ENCODE data around the gene TBX4. TPM values are rescaled to one million over a fixed set of nuclear protein-coding genes. Genes with fewer than 3 reads are reported as not detected.

Gene TBX4
- total RNA-seq, 1 experiment from 2014 or later, result not detected

- Histone ChIP-seq H2AK5ac (ENCODE audit: insufficient read length, low read length) (no peak overlapping the region), H3K23ac (ENCODE audit: insufficient read length, low read depth, low read length) (no peak overlapping the region), H3K4me1 (ENCODE audit: insufficient read depth, low read length) (no peaks in the 10 kb centered on the region; the same call in 1 of the 2 replicates), H2BK20ac (ENCODE audit: low read depth, low read length, poor library complexity, severe bottlenecking) (no peak overlapping the region), H3K79me1 (ENCODE audit: insufficient read depth, low read depth, low read length, poor library complexity, severe bottlenecking) (no peaks in the 10 kb centered on the region), H3K79me2 (ENCODE audit: insufficient read depth, low read length) (no peaks in the 10 kb centered on the region), H4K20me1 (ENCODE audit: control insufficient read depth, insufficient read depth, insufficient read length) (no peaks in the 10 kb centered on the region), H4K8ac (replicated peaks; ENCODE audit: insufficient read length, low read depth, low read length) (no peak overlapping the region), H4K5ac (ENCODE audit: insufficient read length, low read depth, low read length) (no peak overlapping the region), H2BK5ac (ENCODE audit: insufficient read length, low read length) (no peak overlapping the region), H3K9me3 (ENCODE audit: control insufficient read depth, low read depth, low read length) (no peaks in the 10 kb centered on the region), H2BK15ac (ENCODE audit: low read depth, low read length) (no peak overlapping the region), H3K23me2 (ENCODE audit: insufficient read length, low read depth, low read length, poor library complexity, severe bottlenecking) (no peaks in the 10 kb centered on the region), H3K18ac (ENCODE audit: insufficient read length, low read depth, low read length) (no peak overlapping the region), H3K56ac (ENCODE audit: insufficient read length, low read depth, low read length) (no peak overlapping the region), H3K27ac (ENCODE audit: insufficient read length, low read depth, low read length) (no peak overlapping the region), H3K27me3 (ENCODE audit: insufficient read depth, low read length) (no peaks in the 10 kb centered on the region), H2BK12ac (ENCODE audit: insufficient read length, low read depth, low read length) (no peak overlapping the region), H3K9ac (ENCODE audit: extremely low read depth, insufficient read length, low read length) (no peak overlapping the region), H2BK120ac (ENCODE audit: low read depth, low read length, poor library complexity, severe bottlenecking) (no peak overlapping the region), H3T11ph (ENCODE audit: low read length) (no peak overlapping the region), H2AFZ (ENCODE audit: low read length) (no peak overlapping the region), H3K4me2 (ENCODE audit: insufficient read depth, insufficient read length, low read length) (no peak overlapping the region), H4K91ac (ENCODE audit: insufficient read length, low read depth, low read length) (no peak overlapping the region), H3K14ac (ENCODE audit: insufficient read depth, low read length) (no peak overlapping the region), H3K4ac (ENCODE audit: low read depth, low read length) (no peak overlapping the region)
- H3K4me1 Mint-ChIP-seq, result peaks cover 12 to 16% of the 10 kb centered on the region in 2 experiments
- H3K27ac Mint-ChIP-seq, result no peak overlapping the region
- no peak for TF ChIP-seq CTCF (conservative IDR thresholded peaks at IDR 0.05)
- no peak for DNase-seq
- H3K4me3 Mint-ChIP-seq, result no peak overlapping the region
- H3K36me3 Mint-ChIP-seq (ENCODE audit: insufficient read depth in 1 of 3, low read depth in 3 of 3), result no peaks in the 10 kb centered on the region
- peaks cover 7% of the 10 kb centered on the region; the same call in 1 of the 2 replicates for H3K27me3 Mint-ChIP-seq (ENCODE audit: low read depth)
- H3K9me3 Mint-ChIP-seq, result no peaks in the 10 kb centered on the region
- WGBS (ENCODE audit: extremely low coverage, insufficient read length, low lambda C conversion rate), result no CpG with 5 or more reads among the region's 13 CpGs
Measured at GRCh38 chr17:61494325-61495160, 42.3 kb downstream of the TBX4 start.

Data from H9 (cell line).